ENCODE results near the gene TAF6. TPM values are rescaled to one million over a fixed set of nuclear protein-coding genes. Genes with fewer than 3 reads are reported as not detected.
A peak's percentile ranks its signal among the peaks of the same experiment; 100 is the strongest.

Gene TAF6
- total and polyA plus RNA-seq, 2 of the 4 experiments (the other 2 are of a cell fraction) = 11.3 to 55.3 TPM

DNA sequence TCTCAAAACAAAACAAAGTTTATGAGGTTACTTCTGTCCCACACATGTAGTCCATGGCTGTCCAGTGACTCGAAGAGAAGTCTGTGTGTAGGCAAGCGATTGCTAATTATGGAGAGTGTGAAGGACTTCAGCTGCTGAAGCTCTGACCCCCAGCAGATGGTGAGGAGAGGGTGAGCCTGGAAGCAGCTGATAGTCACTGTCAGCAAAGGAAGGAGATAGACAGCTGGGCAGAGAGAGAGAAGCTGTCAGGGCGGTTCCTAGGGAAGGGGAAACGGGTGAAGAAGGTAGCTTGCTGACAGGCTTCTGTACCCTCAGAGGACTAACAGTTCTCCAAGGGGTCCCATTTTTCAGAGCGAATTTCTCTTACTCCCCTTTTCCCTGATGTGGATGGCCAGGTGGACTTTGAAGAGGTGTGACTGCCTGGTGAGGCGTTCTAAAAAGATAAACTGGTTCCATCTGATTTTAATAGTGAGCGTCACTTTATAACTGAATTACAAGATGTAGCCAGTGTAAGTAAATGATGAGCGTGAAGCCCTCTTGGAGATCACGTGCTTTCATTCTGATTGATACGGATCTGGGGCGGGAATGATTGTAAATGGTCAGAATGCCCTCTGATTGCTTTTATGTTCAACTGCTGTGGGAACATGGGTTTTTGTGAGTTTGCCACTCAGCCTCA lies 57.5 kb downstream of the TAF6 start:
- peaks cover 48% of the 10 kb centered on the region for H3K36me3 ChIP-seq (ENCODE audit: control insufficient read depth, insufficient read depth, low read length)

More for the DNA sequence above, 57.5 kb downstream of the TAF6 start:
- Histone ChIP-seq H2BK15ac (ENCODE audit: low read depth, low read length) (no peak overlapping the region), H3K4me1 (ENCODE audit: control insufficient read depth, insufficient read depth, low read length) (peaks cover 2% of the 10 kb centered on the region; the same call in 1 of the 2 replicates), H4K91ac (ENCODE audit: insufficient read depth, low read depth, low read length) (no peak overlapping the region), H2BK5ac (ENCODE audit: low read depth, low read length, poor library complexity, severe bottlenecking) (no peak overlapping the region), H2BK120ac (ENCODE audit: low read depth, low read length) (no peak overlapping the region), H3K23ac (ENCODE audit: low read depth, low read length) (no peak overlapping the region), H3K27ac (ENCODE audit: insufficient read depth, low read length) (no peak overlapping the region), H3K18ac (ENCODE audit: low read depth, low read length) (no peak overlapping the region), H3K27me3 (ENCODE audit: control insufficient read depth, insufficient read depth, low read length) (no peaks in the 10 kb centered on the region), H3K79me1 (ENCODE audit: low read depth in 1 of 2, low read length in 2 of 2) (peaks cover 4 to 5% of the 10 kb centered on the region in 2 experiments; a peak in 2 of 4 replicates), H3K4me3 (ENCODE audit: insufficient read depth, low read depth, low read length) (no peak overlapping the region), H4K8ac (ENCODE audit: low read depth in 2 of 2, low read length in 2 of 2) (no peak overlapping the region), H4K20me1 (ENCODE audit: insufficient read depth, low read length) (no peaks in the 10 kb centered on the region), H3K4ac (ENCODE audit: low read depth, low read length) (no peak overlapping the region), H2AK5ac (ENCODE audit: low read depth, low read length) (no peak overlapping the region), H3K9me3 (ENCODE audit: control insufficient read depth, insufficient read depth, low read length) (peaks cover 4% of the 10 kb centered on the region), H3K14ac (replicated peaks; ENCODE audit: low read depth, low read length) (no peak overlapping the region), H3K9ac (ENCODE audit: low read depth, low read length) (no peak overlapping the region), H4K5ac (ENCODE audit: low read depth, low read length) (no peak overlapping the region), H3K4me2 (ENCODE audit: low read depth, low read length) (no peak overlapping the region), H2AFZ (replicated peaks; ENCODE audit: low read length, poor library complexity) (no peak overlapping the region), H2AK9ac (replicated peaks; ENCODE audit: low read depth, low read length, poor library complexity) (peak overlapping the region; percentile 30), H2BK20ac (ENCODE audit: low read depth, low read length) (no peak overlapping the region), H3K9me1 (ENCODE audit: insufficient read depth, low read length) (0 out of 2 replicates have a peak, but pooled peaks cover 3% of the 10 kb centered on the region), H3K56ac (ENCODE audit: extremely low read depth, insufficient read depth, low read length) (no peak overlapping the region)
- CTCF ChIA-PET = no interaction called here
- in situ Hi-C loops (cut with MboI; ENCODE audit: low sequenced_read_pairs) = no loop called here
- POLR2A ChIA-PET (ENCODE audit: unreplicated experiment) = no interaction called here
- DNase-seq = no peak
- TF ChIP-seq CHD1 (IDR thresholded peaks at IDR 0.05; ENCODE audit: low read depth, low read length) (no peak), USF2 (IDR thresholded peaks at IDR 0.05; ENCODE audit: low read depth, low read length) (no peak), RCOR1 (IDR thresholded peaks at IDR 0.05; ENCODE audit: insufficient replicate concordance, low read length) (no peak), MXI1 (IDR thresholded peaks at IDR 0.05; ENCODE audit: borderline replicate concordance, low read depth, low read length) (no peak), FOS (IDR thresholded peaks at IDR 0.05; ENCODE audit: low read depth, low read length) (no peak), MAZ (IDR thresholded peaks at IDR 0.05; ENCODE audit: borderline replicate concordance, low read depth, low read length) (no peak), BHLHE40 (IDR thresholded peaks at IDR 0.05; ENCODE audit: low read depth, low read length) (no peak), MAFK (IDR thresholded peaks at IDR 0.05; ENCODE audit: low read depth, low read length) (no peak), RFX5 (IDR thresholded peaks at IDR 0.05; ENCODE audit: low read depth, low read length) (no peak), SMC3 (IDR thresholded peaks at IDR 0.05; ENCODE audit: low read depth, low read length) (no peak)
- TF ChIP-seq, protein P1, sequence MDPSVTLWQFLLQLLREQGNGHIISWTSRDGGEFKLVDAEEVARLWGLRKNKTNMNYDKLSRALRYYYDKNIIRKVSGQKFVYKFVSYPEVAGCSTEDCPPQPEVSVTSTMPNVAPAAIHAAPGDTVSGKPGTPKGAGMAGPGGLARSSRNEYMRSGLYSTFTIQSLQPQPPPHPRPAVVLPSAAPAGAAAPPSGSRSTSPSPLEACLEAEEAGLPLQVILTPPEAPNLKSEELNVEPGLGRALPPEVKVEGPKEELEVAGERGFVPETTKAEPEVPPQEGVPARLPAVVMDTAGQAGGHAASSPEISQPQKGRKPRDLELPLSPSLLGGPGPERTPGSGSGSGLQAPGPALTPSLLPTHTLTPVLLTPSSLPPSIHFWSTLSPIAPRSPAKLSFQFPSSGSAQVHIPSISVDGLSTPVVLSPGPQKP (IDR thresholded peaks at IDR 0.05; ENCODE audit: borderline replicate concordance, low read depth, low read length) = no peak
- TF ChIP-seq, protein P2, sequence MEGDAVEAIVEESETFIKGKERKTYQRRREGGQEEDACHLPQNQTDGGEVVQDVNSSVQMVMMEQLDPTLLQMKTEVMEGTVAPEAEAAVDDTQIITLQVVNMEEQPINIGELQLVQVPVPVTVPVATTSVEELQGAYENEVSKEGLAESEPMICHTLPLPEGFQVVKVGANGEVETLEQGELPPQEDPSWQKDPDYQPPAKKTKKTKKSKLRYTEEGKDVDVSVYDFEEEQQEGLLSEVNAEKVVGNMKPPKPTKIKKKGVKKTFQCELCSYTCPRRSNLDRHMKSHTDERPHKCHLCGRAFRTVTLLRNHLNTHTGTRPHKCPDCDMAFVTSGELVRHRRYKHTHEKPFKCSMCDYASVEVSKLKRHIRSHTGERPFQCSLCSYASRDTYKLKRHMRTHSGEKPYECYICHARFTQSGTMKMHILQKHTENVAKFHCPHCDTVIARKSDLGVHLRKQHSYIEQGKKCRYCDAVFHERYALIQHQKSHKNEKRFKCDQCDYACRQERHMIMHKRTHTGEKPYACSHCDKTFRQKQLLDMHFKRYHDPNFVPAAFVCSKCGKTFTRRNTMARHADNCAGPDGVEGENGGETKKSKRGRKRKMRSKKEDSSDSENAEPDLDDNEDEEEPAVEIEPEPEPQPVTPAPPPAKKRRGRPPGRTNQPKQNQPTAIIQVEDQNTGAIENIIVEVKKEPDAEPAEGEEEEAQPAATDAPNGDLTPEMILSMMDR (conservative IDR thresholded peaks at IDR 0.05; ENCODE audit: low read depth, low read length) = no peak
- 100% methylated on average over 1 of the region's 11 CpGs; no CpG with 5 or more reads in 1 of the 2 experiments for WGBS, 2 experiments (ENCODE audit: extremely low coverage in 2 of 2, insufficient read length in 1 of 2)
- dilution Hi-C loops (cut with HindIII; ENCODE audit: low sequenced_read_pairs, unreplicated experiment) = no loop called here
- intact Hi-C loops (cut with micrococcal nuclease) = no loop called here
- no peak for ATAC-seq (ENCODE audit: low read depth)
- BruUV-seq (replicated peaks) = no TSS peak
